Measurements from ENCODE around the gene CYP39A1.

DNA sequence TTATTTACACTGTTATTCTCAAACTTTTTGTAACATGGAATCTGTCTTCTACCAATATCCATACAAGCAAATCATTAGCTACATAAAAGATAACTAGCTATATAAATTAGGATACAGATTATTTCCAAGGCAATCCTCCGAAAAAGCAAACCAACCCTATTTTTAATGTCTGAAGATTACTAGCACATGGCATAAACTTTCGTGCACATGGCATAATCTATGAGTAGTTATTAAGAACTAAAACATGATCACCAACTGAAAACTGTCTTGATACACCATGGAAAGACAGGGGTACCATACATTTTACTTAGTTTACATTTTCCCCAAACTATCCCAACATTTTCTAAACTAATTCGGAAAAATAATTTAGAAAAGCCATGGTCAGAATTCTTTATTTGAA, 54.4 kb downstream of the CYP39A1 start:
- TF ChIP-seq, protein P1, sequence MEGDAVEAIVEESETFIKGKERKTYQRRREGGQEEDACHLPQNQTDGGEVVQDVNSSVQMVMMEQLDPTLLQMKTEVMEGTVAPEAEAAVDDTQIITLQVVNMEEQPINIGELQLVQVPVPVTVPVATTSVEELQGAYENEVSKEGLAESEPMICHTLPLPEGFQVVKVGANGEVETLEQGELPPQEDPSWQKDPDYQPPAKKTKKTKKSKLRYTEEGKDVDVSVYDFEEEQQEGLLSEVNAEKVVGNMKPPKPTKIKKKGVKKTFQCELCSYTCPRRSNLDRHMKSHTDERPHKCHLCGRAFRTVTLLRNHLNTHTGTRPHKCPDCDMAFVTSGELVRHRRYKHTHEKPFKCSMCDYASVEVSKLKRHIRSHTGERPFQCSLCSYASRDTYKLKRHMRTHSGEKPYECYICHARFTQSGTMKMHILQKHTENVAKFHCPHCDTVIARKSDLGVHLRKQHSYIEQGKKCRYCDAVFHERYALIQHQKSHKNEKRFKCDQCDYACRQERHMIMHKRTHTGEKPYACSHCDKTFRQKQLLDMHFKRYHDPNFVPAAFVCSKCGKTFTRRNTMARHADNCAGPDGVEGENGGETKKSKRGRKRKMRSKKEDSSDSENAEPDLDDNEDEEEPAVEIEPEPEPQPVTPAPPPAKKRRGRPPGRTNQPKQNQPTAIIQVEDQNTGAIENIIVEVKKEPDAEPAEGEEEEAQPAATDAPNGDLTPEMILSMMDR (conservative IDR thresholded peaks at IDR 0.05 in 1 of 2, IDR thresholded peaks at IDR 0.05 in 1 of 2; ENCODE audit: low read depth in 1 of 2, low read length in 2 of 2) = no peak
- no peak for TF ChIP-seq EZH2 (IDR thresholded peaks at IDR 0.05; ENCODE audit: low read length, missing control alignments)

All from fibroblast of lung (primary cell).